Measurements from ENCODE around the gene NLRP9. TPM values are rescaled to one million over a fixed set of nuclear protein-coding genes. Genes with fewer than 3 reads are reported as not detected.
A peak's percentile ranks its signal among the peaks of the same experiment; 100 is the strongest.

Gene NLRP9
- total and polyA plus RNA-seq, 5 donors from 2014 or later: not detected

- no peak overlapping the region for H3K4me3 ChIP-seq (ENCODE audit: low read depth, low read length)
- peaks cover 5% of the 10 kb centered on the region for H3K36me3 Mint-ChIP-seq
- H3K4me1 Mint-ChIP-seq: peaks cover 0 to 13% (median 0%) of the 10 kb centered on the region in 4 donors
- H3K9me3 ChIP-seq (ENCODE audit: control insufficient read depth in 2 of 2, low read length in 2 of 2): no peaks in the 10 kb centered on the region
- ATAC-seq (ENCODE audit: low read depth in 2 of 2) (no peak), DNase-seq (no peak)
- no peak overlapping the region for H3K27ac Mint-ChIP-seq
- H3K4me1 ChIP-seq (ENCODE audit: control insufficient read depth, insufficient read depth, low read length, poor library complexity, severe bottlenecking): no peaks in the 10 kb centered on the region
- peaks cover 56% of the 10 kb centered on the region for H3K36me3 ChIP-seq (ENCODE audit: control insufficient read depth, insufficient read depth, low read length)
- H3K9me3 Mint-ChIP-seq: no peaks in the 10 kb centered on the region
- no peaks in the 10 kb centered on the region for H3K27me3 Mint-ChIP-seq
- no peaks in the 10 kb centered on the region for H3K27me3 ChIP-seq (ENCODE audit: control insufficient read depth, insufficient read depth, low read length)
- H3K27ac ChIP-seq (ENCODE audit: insufficient read depth, low read length, poor library complexity, severe bottlenecking): no peak overlapping the region
- H3K4me3 Mint-ChIP-seq: no peak overlapping the region
These were observed 47.2 kb downstream of the NLRP9 start for GRCh38 chr19:55690769-55691545.

GRCh38 chr19:55690109-55690768 lies 48.0 kb downstream of the NLRP9 start:
- Mint-ChIP-seq H3K36me3 (peaks cover 5% of the 10 kb centered on the region), H3K9me3 (no peaks in the 10 kb centered on the region), H3K27ac (no peak overlapping the region), H3K4me3 (no peak overlapping the region), H3K4me1 (peaks cover 0 to 15% (median 0%) of the 10 kb centered on the region in 4 donors), H3K27me3 (no peaks in the 10 kb centered on the region)
- Histone ChIP-seq H3K27me3 (ENCODE audit: control insufficient read depth, insufficient read depth, low read length) (no peaks in the 10 kb centered on the region), H3K4me3 (ENCODE audit: low read depth, low read length) (no peak overlapping the region), H3K27ac (ENCODE audit: insufficient read depth, low read length, poor library complexity, severe bottlenecking) (no peak overlapping the region), H3K9me3 (ENCODE audit: control insufficient read depth in 2 of 2, low read length in 2 of 2) (no peaks in the 10 kb centered on the region), H3K4me1 (ENCODE audit: control insufficient read depth, insufficient read depth, low read length, poor library complexity, severe bottlenecking) (no peaks in the 10 kb centered on the region), H3K36me3 (ENCODE audit: control insufficient read depth, insufficient read depth, low read length) (peaks cover 58% of the 10 kb centered on the region)
- DNase-seq (no peak), ATAC-seq (ENCODE audit: low read depth in 2 of 2) (no peak)

- H3K27me3 ChIP-seq (ENCODE audit: control insufficient read depth, insufficient read depth, low read length): no peaks in the 10 kb centered on the region
- H3K27ac ChIP-seq (ENCODE audit: insufficient read depth, low read length, poor library complexity, severe bottlenecking): no peak overlapping the region
- H3K27ac Mint-ChIP-seq: peak overlapping the region in 1 of 3 donors; percentile 56
- no peak overlapping the region for H3K4me3 ChIP-seq (ENCODE audit: low read depth, low read length)
- ATAC-seq (ENCODE audit: low read depth in 2 of 2) (no peak), DNase-seq (no peak)
- H3K27me3 Mint-ChIP-seq: no peaks in the 10 kb centered on the region
- peak overlapping the region in 1 of 4 donors; percentile 15 for H3K4me3 Mint-ChIP-seq
- H3K4me1 Mint-ChIP-seq: peaks cover 0 to 15% (median 2%) of the 10 kb centered on the region in 4 donors
- peaks cover 5% of the 10 kb centered on the region for H3K36me3 Mint-ChIP-seq
- no peaks in the 10 kb centered on the region for H3K9me3 ChIP-seq (ENCODE audit: control insufficient read depth in 2 of 2, low read length in 2 of 2)
- peaks cover 60% of the 10 kb centered on the region for H3K36me3 ChIP-seq (ENCODE audit: control insufficient read depth, insufficient read depth, low read length)
- no peaks in the 10 kb centered on the region for H3K9me3 Mint-ChIP-seq
- no peaks in the 10 kb centered on the region for H3K4me1 ChIP-seq (ENCODE audit: control insufficient read depth, insufficient read depth, low read length, poor library complexity, severe bottlenecking)
These were observed 48.6 kb downstream of the NLRP9 start for GRCh38 chr19:55689411-55690108.

GRCh38 chr19:55688422-55689218 lies 49.6 kb downstream of the NLRP9 start:
- Histone ChIP-seq H3K27me3 (ENCODE audit: control insufficient read depth, insufficient read depth, low read length) (no peaks in the 10 kb centered on the region), H3K36me3 (ENCODE audit: control insufficient read depth, insufficient read depth, low read length) (peaks cover 60% of the 10 kb centered on the region), H3K9me3 (ENCODE audit: control insufficient read depth in 2 of 2, low read length in 2 of 2) (no peaks in the 10 kb centered on the region), H3K4me1 (ENCODE audit: control insufficient read depth, insufficient read depth, low read length, poor library complexity, severe bottlenecking) (no peaks in the 10 kb centered on the region), H3K27ac (ENCODE audit: insufficient read depth, low read length, poor library complexity, severe bottlenecking) (no peak overlapping the region), H3K4me3 (ENCODE audit: low read depth, low read length) (no peak overlapping the region)
- DNase-seq (no peak), ATAC-seq (ENCODE audit: low read depth in 2 of 2) (no peak)
- peaks cover 0 to 21% (median 4%) of the 10 kb centered on the region in 4 donors for H3K4me1 Mint-ChIP-seq
- no peak overlapping the region for H3K27ac Mint-ChIP-seq
- no peaks in the 10 kb centered on the region for H3K9me3 Mint-ChIP-seq
- peaks cover 5% of the 10 kb centered on the region for H3K36me3 Mint-ChIP-seq
- H3K4me3 Mint-ChIP-seq: no peak overlapping the region
- H3K27me3 Mint-ChIP-seq: no peaks in the 10 kb centered on the region

GRCh38 chr19:55687281-55688201 lies 50.7 kb downstream of the NLRP9 start:
- Mint-ChIP-seq H3K4me3 (no peak overlapping the region), H3K9me3 (no peaks in the 10 kb centered on the region), H3K36me3 (peaks cover 5% of the 10 kb centered on the region), H3K4me1 (peaks cover 0 to 23% (median 4%) of the 10 kb centered on the region in 4 donors), H3K27me3 (no peaks in the 10 kb centered on the region), H3K27ac (no peak overlapping the region)
- DNase-seq (no peak), ATAC-seq (ENCODE audit: low read depth in 2 of 2) (no peak)
- Histone ChIP-seq H3K4me1 (ENCODE audit: control insufficient read depth, insufficient read depth, low read length, poor library complexity, severe bottlenecking) (no peaks in the 10 kb centered on the region), H3K36me3 (ENCODE audit: control insufficient read depth, insufficient read depth, low read length) (peaks cover 52% of the 10 kb centered on the region), H3K27me3 (ENCODE audit: control insufficient read depth, insufficient read depth, low read length) (no peaks in the 10 kb centered on the region), H3K9me3 (ENCODE audit: control insufficient read depth in 2 of 2, low read length in 2 of 2) (no peaks in the 10 kb centered on the region), H3K27ac (ENCODE audit: insufficient read depth, low read length, poor library complexity, severe bottlenecking) (no peak overlapping the region), H3K4me3 (ENCODE audit: low read depth, low read length) (no peak overlapping the region)

- H3K4me1 ChIP-seq (ENCODE audit: control insufficient read depth, insufficient read depth, low read length, poor library complexity, severe bottlenecking): peaks cover 4% of the 10 kb centered on the region
- DNase-seq (no peak), ATAC-seq (ENCODE audit: low read depth in 2 of 2) (no peak)
- no peaks in the 10 kb centered on the region for H3K27me3 ChIP-seq (ENCODE audit: control insufficient read depth, insufficient read depth, low read length)
- Mint-ChIP-seq H3K4me1 (peaks cover 0 to 23% (median 6%) of the 10 kb centered on the region in 4 donors), H3K27ac (no peak overlapping the region), H3K36me3 (peaks cover 5% of the 10 kb centered on the region), H3K9me3 (no peaks in the 10 kb centered on the region), H3K27me3 (no peaks in the 10 kb centered on the region), H3K4me3 (peak overlapping the region in 1 of 4 donors; percentile 21)
- no peaks in the 10 kb centered on the region for H3K9me3 ChIP-seq (ENCODE audit: control insufficient read depth in 2 of 2, low read length in 2 of 2)
- peaks cover 61% of the 10 kb centered on the region for H3K36me3 ChIP-seq (ENCODE audit: control insufficient read depth, insufficient read depth, low read length)
- H3K27ac ChIP-seq (ENCODE audit: insufficient read depth, low read length, poor library complexity, severe bottlenecking): no peak overlapping the region
- no peak overlapping the region for H3K4me3 ChIP-seq (ENCODE audit: low read depth, low read length)
These were observed 51.7 kb downstream of the NLRP9 start for GRCh38 chr19:55686311-55687050.

Data from CD4-positive, CD25-positive, alpha-beta regulatory T cell (primary cell).